Measurements from ENCODE around the gene TRAPPC10. TPM values are rescaled to one million over a fixed set of nuclear protein-coding genes. Genes with fewer than 3 reads are reported as not detected.

The TRAPPC10 gene
- total RNA-seq, 1 experiment from 2014 or later = 32.9 TPM

- H2AK5ac ChIP-seq (ENCODE audit: insufficient read length, low read length) = no peak overlapping the region
- no peaks in the 10 kb centered on the region for H3K27me3 ChIP-seq (ENCODE audit: insufficient read depth, low read length)
- H3K79me2 ChIP-seq (ENCODE audit: insufficient read depth, low read length) = no peaks in the 10 kb centered on the region
- H3T11ph ChIP-seq (ENCODE audit: low read length) = no peak overlapping the region
- no peak overlapping the region for H4K8ac ChIP-seq (replicated peaks; ENCODE audit: insufficient read length, low read depth, low read length)
- no peak overlapping the region for H4K91ac ChIP-seq (ENCODE audit: insufficient read length, low read depth, low read length)
- H3K79me1 ChIP-seq (ENCODE audit: insufficient read depth, low read depth, low read length, poor library complexity, severe bottlenecking) = no peaks in the 10 kb centered on the region
- H3K36me3 Mint-ChIP-seq (ENCODE audit: insufficient read depth in 1 of 3, low read depth in 3 of 3) = peaks cover 14 to 84% (median 62%) of the 10 kb centered on the region in 3 experiments; a peak in 6 of 7 replicates
- no peak overlapping the region for H2BK20ac ChIP-seq (ENCODE audit: low read depth, low read length, poor library complexity, severe bottlenecking)
- H3K27ac Mint-ChIP-seq = peak overlapping the region in 2 of 3 experiments; percentile 51 to 62; a peak in 3 of 7 replicates
- H2AFZ ChIP-seq (ENCODE audit: low read length) = no peak overlapping the region
- DNase-seq = no peak
- H3K4me1 Mint-ChIP-seq = peaks cover 8 to 9% of the 10 kb centered on the region in 2 experiments
- no peak overlapping the region for H3K14ac ChIP-seq (ENCODE audit: insufficient read depth, low read length)
- no peak overlapping the region for H3K23ac ChIP-seq (ENCODE audit: insufficient read length, low read depth, low read length)
- no peak overlapping the region for H3K9ac ChIP-seq (ENCODE audit: extremely low read depth, insufficient read length, low read length)
- no peak overlapping the region for H3K18ac ChIP-seq (ENCODE audit: insufficient read length, low read depth, low read length)
- no peak overlapping the region for H2BK5ac ChIP-seq (ENCODE audit: insufficient read length, low read length)
- WGBS (ENCODE audit: extremely low coverage, insufficient read length, low lambda C conversion rate) = no CpG with 5 or more reads among the region's 24 CpGs
- H3K23me2 ChIP-seq (ENCODE audit: insufficient read length, low read depth, low read length, poor library complexity, severe bottlenecking) = no peaks in the 10 kb centered on the region
- no peak overlapping the region for H3K27ac ChIP-seq (ENCODE audit: insufficient read length, low read depth, low read length)
- H3K4ac ChIP-seq (ENCODE audit: low read depth, low read length) = no peak overlapping the region
- TF ChIP-seq CTCF (conservative IDR thresholded peaks at IDR 0.05) = no peak
- H2BK15ac ChIP-seq (ENCODE audit: low read depth, low read length) = no peak overlapping the region
- no peak overlapping the region; a peak in 1 of 5 replicates for H3K4me3 Mint-ChIP-seq
- no peak overlapping the region for H2BK120ac ChIP-seq (ENCODE audit: low read depth, low read length, poor library complexity, severe bottlenecking)
- no peaks in the 10 kb centered on the region for H3K9me3 ChIP-seq (ENCODE audit: control insufficient read depth, low read depth, low read length)
- H4K5ac ChIP-seq (ENCODE audit: insufficient read length, low read depth, low read length) = no peak overlapping the region
- H3K4me2 ChIP-seq (ENCODE audit: insufficient read depth, insufficient read length, low read length) = no peak overlapping the region
- H3K56ac ChIP-seq (ENCODE audit: insufficient read length, low read depth, low read length) = no peak overlapping the region
- H3K27me3 Mint-ChIP-seq (ENCODE audit: low read depth) = no peaks in the 10 kb centered on the region
- no peaks in the 10 kb centered on the region for H3K9me3 Mint-ChIP-seq
- H3K4me1 ChIP-seq (ENCODE audit: insufficient read depth, low read length) = no peaks in the 10 kb centered on the region
- no peak overlapping the region for H2BK12ac ChIP-seq (ENCODE audit: insufficient read length, low read depth, low read length)
- H4K20me1 ChIP-seq (ENCODE audit: control insufficient read depth, insufficient read depth, insufficient read length) = no peaks in the 10 kb centered on the region
Measured at GRCh38 chr21:44082648-44083440, 70.7 kb downstream of the TRAPPC10 start.

Data from H9 (cell line).